Mononuclear cell (primary cell): ENCODE data around the gene GLIS1. TPM values are rescaled to one million over a fixed set of nuclear protein-coding genes. Genes with fewer than 3 reads are reported as not detected.

Experiments used
- H3K27me3 ChIP-seq: 2 replicates; pipeline ENCODE4 v1.6.0; 2011; ENCODE audit warnings: low read length, control low read depth; ENCODE audit not compliant: insufficient read depth
- H3K4me1 ChIP-seq: 2 replicates; pipeline ENCODE4 v1.5.1; 2011; ENCODE audit warnings: mild to moderate bottlenecking, low read length, control low read depth; ENCODE audit not compliant: insufficient read depth
- H3K4me3 ChIP-seq: 2 replicates; pipeline ENCODE4 v1.5.1; 2011; ENCODE audit warnings: mild to moderate bottlenecking, low read length, moderate library complexity
- H3K9me3 ChIP-seq: 2 replicates; pipeline ENCODE4 v1.5.1; 2011; ENCODE audit warnings: low read depth, mild to moderate bottlenecking, control low read depth, low read length
- total RNA-seq: library from RNA; depleted of rRNA; stranded (reverse); fragments of >200 nt; gene quantifications from one replicate; pipeline ENCODE4 v1.2.3, GENCODE V29; 2012

The GLIS1 gene
- total RNA-seq, 1 donor, result not detected

GRCh38 chr1:53686091-53686964 lies 52.6 kb downstream of the GLIS1 start:
- no peak overlapping the region for H3K4me3 ChIP-seq
- peaks cover 8% of the 10 kb centered on the region for H3K4me1 ChIP-seq
- H3K9me3 ChIP-seq, result no peaks in the 10 kb centered on the region
- H3K27me3 ChIP-seq, result no peaks in the 10 kb centered on the region

DNA sequence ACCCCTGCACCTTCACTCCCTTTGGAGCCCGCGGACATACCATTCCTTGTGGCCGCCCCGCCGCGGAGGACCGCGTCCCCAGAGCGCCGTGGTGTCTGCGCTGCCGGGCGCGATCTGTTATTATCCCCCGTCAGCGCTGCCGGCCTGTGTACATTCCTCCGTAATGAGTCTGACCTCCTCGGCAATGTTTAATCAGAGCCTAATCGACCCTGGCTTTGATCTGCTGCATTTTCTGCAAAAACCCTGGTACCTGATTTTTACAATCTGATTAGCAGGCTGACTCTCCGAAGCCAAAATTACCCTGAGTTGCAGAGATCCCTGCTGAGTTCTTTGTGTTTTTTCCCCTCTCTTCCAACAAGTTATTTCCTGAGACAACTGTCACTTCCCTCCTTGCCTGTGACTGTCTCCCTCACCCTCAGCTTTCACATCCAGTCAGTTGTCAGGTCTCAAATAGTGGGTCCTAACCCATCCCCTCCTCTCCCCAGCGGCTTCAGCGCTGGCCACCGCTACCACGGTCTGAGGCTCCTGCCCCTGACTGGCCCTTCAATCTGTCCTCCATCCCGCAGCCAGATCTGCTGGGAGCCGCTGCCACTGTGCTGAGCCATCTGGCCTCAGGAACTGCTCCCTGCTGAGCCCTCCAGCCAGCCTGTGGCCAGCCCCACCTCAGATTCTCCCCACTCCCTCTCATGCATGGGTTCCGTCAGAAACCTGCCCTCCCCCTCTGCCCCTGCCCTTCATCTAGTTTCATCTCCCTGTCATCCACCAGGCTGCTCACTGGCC lies 53.5 kb downstream of the GLIS1 start:
- Histone ChIP-seq H3K4me1 (peaks cover 8% of the 10 kb centered on the region), H3K9me3 (no peaks in the 10 kb centered on the region), H3K4me3 (no peak overlapping the region), H3K27me3 (no peaks in the 10 kb centered on the region)

DNA sequence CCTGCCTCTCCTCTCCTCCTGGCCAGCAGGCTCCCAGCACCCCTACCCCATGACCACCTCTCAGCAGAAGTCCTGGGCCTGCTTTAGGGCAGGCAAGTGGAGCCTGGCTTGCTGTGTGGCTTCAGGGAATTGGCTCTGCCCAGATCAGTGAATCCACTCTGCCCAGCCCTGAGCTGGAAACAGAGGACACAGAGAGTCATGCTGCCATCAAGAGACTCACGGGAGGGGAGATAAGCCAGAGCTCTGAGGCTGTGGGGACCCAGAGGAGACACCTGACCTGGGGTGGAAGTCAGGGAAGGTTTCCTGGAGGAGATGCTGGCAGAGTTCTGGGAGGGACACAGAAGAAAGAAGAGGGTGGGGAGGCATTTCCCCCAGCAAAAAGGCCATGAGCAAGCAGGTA lies 54.2 kb downstream of the GLIS1 start:
- Histone ChIP-seq H3K4me1 (peaks cover 8% of the 10 kb centered on the region), H3K9me3 (no peaks in the 10 kb centered on the region), H3K27me3 (no peaks in the 10 kb centered on the region), H3K4me3 (no peak overlapping the region)

GRCh38 chr1:53683986-53684740 lies 54.8 kb downstream of the GLIS1 start:
- H3K4me3 ChIP-seq, result no peak overlapping the region
- H3K4me1 ChIP-seq, result peaks cover 8% of the 10 kb centered on the region
- no peaks in the 10 kb centered on the region for H3K9me3 ChIP-seq
- no peaks in the 10 kb centered on the region for H3K27me3 ChIP-seq

DNA sequence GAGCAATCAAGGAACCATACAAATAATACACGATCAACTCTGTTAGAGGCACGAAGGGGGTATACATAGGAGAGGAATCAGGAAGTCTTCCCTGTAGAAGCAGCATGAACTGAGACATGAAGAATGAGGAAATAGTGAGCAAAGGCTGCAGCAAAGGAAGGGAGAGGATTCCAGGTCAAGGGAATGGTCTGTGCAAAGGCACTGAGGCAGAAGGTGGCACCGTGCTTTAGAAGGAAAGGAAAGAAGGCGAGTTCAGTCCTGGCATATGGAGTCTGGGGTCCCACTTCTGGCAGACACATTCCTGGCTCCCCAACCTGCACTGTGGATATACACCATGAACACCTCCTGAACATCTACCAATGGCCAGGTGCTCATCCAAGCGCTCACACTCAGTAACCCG lies 56.1 kb downstream of the GLIS1 start:
- H3K9me3 ChIP-seq, result no peaks in the 10 kb centered on the region
- H3K4me1 ChIP-seq, result peaks cover 8% of the 10 kb centered on the region
- H3K4me3 ChIP-seq, result no peak overlapping the region
- no peaks in the 10 kb centered on the region for H3K27me3 ChIP-seq

- H3K27me3 ChIP-seq, result no peaks in the 10 kb centered on the region
- H3K4me1 ChIP-seq, result peaks cover 8% of the 10 kb centered on the region
- no peak overlapping the region for H3K4me3 ChIP-seq
- no peaks in the 10 kb centered on the region for H3K9me3 ChIP-seq
Observed at GRCh38 chr1:53681977-53682685, 56.8 kb downstream of the GLIS1 start.

- H3K27me3 ChIP-seq, result no peaks in the 10 kb centered on the region
- no peak overlapping the region for H3K4me3 ChIP-seq
- peaks cover 8% of the 10 kb centered on the region for H3K4me1 ChIP-seq
- H3K9me3 ChIP-seq, result no peaks in the 10 kb centered on the region
Observed at GRCh38 chr1:53681351-53681976, 57.5 kb downstream of the GLIS1 start.

- Histone ChIP-seq H3K4me3 (no peak overlapping the region), H3K4me1 (peaks cover 8% of the 10 kb centered on the region), H3K9me3 (no peaks in the 10 kb centered on the region), H3K27me3 (no peaks in the 10 kb centered on the region)
Observed at GRCh38 chr1:53680868-53681267, 58.1 kb downstream of the GLIS1 start.

DNA sequence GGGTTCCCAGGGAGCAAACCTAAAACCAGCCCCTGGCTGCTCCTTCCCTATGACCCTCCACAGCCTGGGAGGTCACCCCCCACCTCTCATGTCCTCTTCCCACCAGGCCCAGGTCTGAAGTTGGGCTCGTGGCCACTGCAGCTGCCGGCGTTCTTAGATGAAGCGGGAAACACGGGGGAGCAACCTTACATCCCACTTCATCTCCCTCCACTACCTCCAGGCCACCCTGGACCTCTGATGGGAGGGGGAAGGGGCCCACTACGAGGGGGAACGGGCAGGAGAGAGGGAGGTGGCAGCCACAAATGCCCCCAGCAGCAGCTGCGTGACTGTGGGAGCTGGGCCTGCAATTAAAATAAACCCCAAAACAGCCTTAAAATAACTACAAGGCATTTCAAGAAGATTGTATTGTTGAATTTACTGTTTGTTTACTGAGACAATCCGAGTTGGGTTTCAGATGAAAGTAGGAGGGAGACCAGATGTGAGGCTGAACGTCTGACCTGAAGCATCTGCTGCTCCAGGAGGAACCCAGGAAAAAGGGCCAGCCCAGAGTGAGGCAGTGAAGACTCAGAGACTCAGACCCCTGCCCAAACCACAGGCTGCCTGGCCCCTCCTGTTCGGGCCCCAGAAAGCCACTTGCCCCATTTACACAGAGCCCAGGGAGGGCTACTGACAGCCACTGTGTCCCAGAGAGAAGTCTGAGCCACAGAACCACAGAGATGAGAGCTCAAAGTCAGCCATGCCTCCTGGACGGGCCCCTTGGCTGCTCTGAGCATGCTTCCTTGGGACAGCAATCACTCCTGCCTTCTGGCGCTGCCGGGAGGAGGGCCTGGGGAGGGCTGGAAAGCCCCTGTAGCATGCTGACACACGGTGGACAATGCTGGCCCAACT lies 59.8 kb downstream of the GLIS1 start:
- Histone ChIP-seq H3K9me3 (no peaks in the 10 kb centered on the region), H3K4me3 (no peak overlapping the region)

DNA sequence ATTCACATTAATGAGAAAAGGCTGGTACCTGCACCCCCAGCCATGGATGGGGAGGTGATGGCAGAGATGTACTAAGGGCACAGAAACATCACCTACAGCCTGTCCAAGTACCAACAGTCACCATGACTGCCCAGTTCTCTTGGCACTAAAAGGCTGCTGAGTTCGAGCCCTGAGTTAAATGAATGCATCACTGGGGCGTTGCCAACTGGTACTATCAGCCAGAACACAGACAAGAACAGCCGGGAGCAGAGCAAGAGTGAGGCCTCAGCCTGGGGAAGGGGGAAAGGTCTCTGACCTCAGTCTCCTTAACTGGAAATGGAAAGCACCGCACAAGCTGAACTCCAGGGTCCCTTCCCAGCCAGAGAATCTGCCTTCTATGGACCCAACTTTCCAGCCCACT lies 60.5 kb downstream of the GLIS1 start:
- H3K4me1 ChIP-seq, result peaks cover 8% of the 10 kb centered on the region
- H3K27me3 ChIP-seq, result no peaks in the 10 kb centered on the region
- no peaks in the 10 kb centered on the region for H3K9me3 ChIP-seq
- H3K4me3 ChIP-seq, result no peak overlapping the region

More for the DNA sequence above, 59.8 kb downstream of the GLIS1 start:
- no peaks in the 10 kb centered on the region for H3K27me3 ChIP-seq
- H3K4me1 ChIP-seq, result peaks cover 8% of the 10 kb centered on the region

GRCh38 chr1:53678046-53678445 lies 60.9 kb downstream of the GLIS1 start:
- H3K4me1 ChIP-seq, result peaks cover 8% of the 10 kb centered on the region
- no peaks in the 10 kb centered on the region for H3K9me3 ChIP-seq
- no peaks in the 10 kb centered on the region for H3K27me3 ChIP-seq
- no peak overlapping the region for H3K4me3 ChIP-seq

DNA sequence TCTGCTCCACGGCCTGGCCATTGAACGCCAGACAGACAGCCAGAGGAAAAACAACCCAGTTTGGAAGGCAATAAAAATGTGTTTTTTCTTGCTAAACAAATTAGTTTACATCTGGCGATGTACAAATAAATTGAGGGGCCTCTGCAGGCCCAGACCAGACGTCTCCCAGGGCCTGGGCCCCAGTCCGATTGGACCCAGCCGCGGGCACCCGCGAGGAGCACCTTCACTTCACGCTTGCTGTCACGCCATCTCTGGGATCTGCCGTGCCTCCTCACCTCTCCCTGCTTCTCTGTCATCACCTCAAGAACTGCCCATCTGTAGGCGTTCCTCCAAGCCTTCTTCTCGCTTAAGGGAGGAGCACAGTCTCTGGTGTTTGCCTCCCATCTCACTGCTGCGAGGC lies 61.5 kb downstream of the GLIS1 start:
- no peaks in the 10 kb centered on the region for H3K9me3 ChIP-seq
- H3K4me3 ChIP-seq, result no peak overlapping the region
- no peaks in the 10 kb centered on the region for H3K27me3 ChIP-seq
- H3K4me1 ChIP-seq, result peaks cover 8% of the 10 kb centered on the region

GRCh38 chr1:53672785-53673184 lies 66.2 kb downstream of the GLIS1 start:
- Histone ChIP-seq H3K4me1 (no peaks in the 10 kb centered on the region), H3K4me3 (no peak overlapping the region), H3K9me3 (no peaks in the 10 kb centered on the region), H3K27me3 (no peaks in the 10 kb centered on the region)
